SK-N-MC (cell line): Measurements from ENCODE around the gene PSEN1.

Experiments
- EZH2 ChIP-seq: fragments of 200-600 bp; sonication (generic); IDR thresholded peaks from one replicate; pipeline ENCODE4 v1.6.1; 2017; ENCODE audit warnings: antibody characterized with exemption
- FOXP2 ChIP-seq: optimal IDR thresholded peaks from 2 replicates; pipeline ENCODE3; 2011; ENCODE audit warnings: mild to moderate bottlenecking, moderate library complexity; ENCODE audit not compliant: insufficient read depth; ENCODE audit errors: extremely low read length, control extremely low read depth
- POLR2AphosphoS5 ChIP-seq: IDR thresholded peaks from 2 replicates; pipeline ENCODE4 v1.6.1; 2012; ENCODE audit warnings: mild to moderate bottlenecking, low read depth, low read length, borderline replicate concordance

DNA sequence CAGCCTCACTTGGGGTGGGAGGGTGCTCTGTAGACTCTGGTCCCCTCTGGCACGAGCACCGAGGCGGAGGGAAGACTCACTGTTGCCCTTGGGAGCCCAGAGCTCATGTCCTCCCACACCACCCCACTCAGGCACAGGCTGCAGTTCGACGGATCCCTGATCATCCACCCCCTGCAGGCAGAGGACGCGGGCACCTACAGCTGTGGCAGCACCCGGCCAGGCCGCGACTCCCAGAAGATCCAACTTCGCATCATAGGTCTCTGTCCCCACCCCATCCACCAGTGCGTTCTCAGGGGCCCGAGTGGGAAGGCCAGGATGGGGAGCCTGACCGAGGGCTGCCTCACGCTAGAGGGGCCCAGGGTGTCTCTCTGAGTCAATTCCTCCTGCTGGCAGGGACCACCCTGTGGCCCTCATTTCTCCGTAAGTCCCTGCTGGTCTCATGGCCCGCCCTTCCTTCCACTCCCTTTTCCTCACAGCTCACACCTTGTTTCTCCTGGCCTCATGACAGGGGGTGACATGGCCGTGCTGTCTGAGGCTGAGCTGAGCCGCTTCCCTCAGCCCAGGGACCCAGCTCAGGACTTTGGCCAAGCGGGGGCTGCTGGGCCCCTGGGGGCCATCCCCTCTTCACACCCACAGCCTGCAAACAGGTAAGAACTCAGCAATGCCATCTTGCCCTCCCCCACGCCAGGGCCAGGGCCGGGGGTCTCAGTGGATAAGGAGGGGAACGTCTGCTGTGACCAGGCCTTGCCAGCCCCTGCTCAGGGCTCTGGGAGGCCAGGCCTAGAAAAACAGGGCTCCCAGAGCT lies 128.0 kb downstream of the PSEN1 start:
- no peak for TF ChIP-seq EZH2
- TF ChIP-seq POLR2AphosphoS5, result no peak
- no peak for TF ChIP-seq FOXP2
